Ovary (tissue), 3 donors: ENCODE measurements around the gene RPRD2.

Experiments used
- EP300 ChIP-seq: sonication (generic); formaldehyde crosslinking; IDR thresholded peaks from one replicate; pipeline ENCODE4 v1.6.1; 2017; ENCODE audit warnings: antibody characterized with exemption
- TF ChIP-seq, protein P1 (sequence below), 3 donors: fragments of 450-650 bp in 2 of 3; fragments of 200-600 bp in 1 of 3; IDR thresholded peaks; one replicate each; pipeline versions ENCODE4 v1.5.1 to v1.8.0; 2016 to 2022; ENCODE audit warnings: antibody characterized with exemption in 3 of 3, mild to moderate bottlenecking in 1 of 3
- donor health status: DM: no; HTN: no; CAD: no.

DNA sequence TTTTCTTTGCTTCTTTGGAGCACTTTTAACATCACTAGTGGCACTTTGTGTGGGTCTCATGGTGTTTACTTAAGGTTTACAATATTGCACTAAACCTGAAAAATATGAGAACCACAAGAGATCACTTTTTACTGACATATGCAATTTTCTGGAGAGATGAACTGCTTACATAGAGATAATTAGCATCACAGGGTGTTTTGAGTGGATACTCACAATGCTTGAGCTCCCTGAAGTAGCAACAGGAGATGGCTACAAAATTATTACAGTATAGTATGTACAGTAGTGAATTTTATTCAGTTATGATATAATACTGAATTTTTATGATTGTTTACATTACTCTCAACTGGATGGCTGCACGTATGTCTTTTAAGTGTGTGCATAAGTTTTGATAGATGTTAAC is 22.6 kb downstream of the RPRD2 start:
- TF ChIP-seq, protein P1, sequence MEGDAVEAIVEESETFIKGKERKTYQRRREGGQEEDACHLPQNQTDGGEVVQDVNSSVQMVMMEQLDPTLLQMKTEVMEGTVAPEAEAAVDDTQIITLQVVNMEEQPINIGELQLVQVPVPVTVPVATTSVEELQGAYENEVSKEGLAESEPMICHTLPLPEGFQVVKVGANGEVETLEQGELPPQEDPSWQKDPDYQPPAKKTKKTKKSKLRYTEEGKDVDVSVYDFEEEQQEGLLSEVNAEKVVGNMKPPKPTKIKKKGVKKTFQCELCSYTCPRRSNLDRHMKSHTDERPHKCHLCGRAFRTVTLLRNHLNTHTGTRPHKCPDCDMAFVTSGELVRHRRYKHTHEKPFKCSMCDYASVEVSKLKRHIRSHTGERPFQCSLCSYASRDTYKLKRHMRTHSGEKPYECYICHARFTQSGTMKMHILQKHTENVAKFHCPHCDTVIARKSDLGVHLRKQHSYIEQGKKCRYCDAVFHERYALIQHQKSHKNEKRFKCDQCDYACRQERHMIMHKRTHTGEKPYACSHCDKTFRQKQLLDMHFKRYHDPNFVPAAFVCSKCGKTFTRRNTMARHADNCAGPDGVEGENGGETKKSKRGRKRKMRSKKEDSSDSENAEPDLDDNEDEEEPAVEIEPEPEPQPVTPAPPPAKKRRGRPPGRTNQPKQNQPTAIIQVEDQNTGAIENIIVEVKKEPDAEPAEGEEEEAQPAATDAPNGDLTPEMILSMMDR (IDR thresholded peaks at IDR 0.05), result no peak
- TF ChIP-seq EP300, result no peak
